AG04449 (cell line): ENCODE data around the gene GALR2.

Experiments
- CTCF ChIA-PET: fragments of 350-600 bp; formaldehyde crosslinking; extraction: SDS; loops from one replicate; lab custom pipeline; 2021; ENCODE audit warnings: antibody characterized with exemption; lab: Yijun Ruan, JAX
- POLR2A ChIA-PET: fragments of 400-600, 350-600 bp; formaldehyde crosslinking; extraction: SDS; loops from one replicate; lab custom pipeline; 2020; ENCODE audit warnings: antibody characterized with exemption, inconsistent platforms; lab: Yijun Ruan, JAX
- DNase-seq: peaks from one replicate; pipeline ENCODE4 v3.0.0-alpha.2; 2010; ENCODE audit warnings: low read depth, low spot score
- H3K4me3 ChIP-seq: 2 replicates; pipeline ENCODE4 v1.5.1; 2011; ENCODE audit warnings: low read depth, mild to moderate bottlenecking, control low read depth, low read length
- TF ChIP-seq, protein P1 (sequence below): IDR thresholded peaks from one replicate; pipeline ENCODE4 v1.5.1; 2011; ENCODE audit warnings: mild to moderate bottlenecking, moderate library complexity, low read length, control low read depth, inconsistent platforms; ENCODE audit not compliant: insufficient read depth; ENCODE audit errors: missing control alignments

Gene GALR2

DNA sequence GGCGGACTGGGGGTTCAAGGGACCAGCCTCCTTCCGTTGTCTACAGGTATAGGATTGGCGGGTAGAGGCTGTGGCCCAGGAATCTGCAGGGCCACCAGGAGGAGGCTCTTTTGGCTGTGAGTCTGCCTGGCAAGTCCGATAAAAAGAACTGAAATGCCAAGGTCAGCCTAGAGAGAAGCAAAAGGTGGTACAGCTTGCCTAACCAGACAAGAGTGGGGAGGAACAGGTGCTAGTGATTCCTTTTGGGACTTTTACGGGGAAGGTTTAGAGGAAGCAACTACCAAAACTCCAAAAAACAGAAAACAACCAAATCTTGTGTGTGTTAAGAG lies 41.8 kb upstream of the GALR2 start:
- no peak for DNase-seq
- no peak overlapping the region for H3K4me3 ChIP-seq
- TF ChIP-seq, protein P1, sequence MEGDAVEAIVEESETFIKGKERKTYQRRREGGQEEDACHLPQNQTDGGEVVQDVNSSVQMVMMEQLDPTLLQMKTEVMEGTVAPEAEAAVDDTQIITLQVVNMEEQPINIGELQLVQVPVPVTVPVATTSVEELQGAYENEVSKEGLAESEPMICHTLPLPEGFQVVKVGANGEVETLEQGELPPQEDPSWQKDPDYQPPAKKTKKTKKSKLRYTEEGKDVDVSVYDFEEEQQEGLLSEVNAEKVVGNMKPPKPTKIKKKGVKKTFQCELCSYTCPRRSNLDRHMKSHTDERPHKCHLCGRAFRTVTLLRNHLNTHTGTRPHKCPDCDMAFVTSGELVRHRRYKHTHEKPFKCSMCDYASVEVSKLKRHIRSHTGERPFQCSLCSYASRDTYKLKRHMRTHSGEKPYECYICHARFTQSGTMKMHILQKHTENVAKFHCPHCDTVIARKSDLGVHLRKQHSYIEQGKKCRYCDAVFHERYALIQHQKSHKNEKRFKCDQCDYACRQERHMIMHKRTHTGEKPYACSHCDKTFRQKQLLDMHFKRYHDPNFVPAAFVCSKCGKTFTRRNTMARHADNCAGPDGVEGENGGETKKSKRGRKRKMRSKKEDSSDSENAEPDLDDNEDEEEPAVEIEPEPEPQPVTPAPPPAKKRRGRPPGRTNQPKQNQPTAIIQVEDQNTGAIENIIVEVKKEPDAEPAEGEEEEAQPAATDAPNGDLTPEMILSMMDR: no peak
- ChIA-PET CTCF (interaction anchor here (1.1 to 7.0 kb wide), 6 partner anchors 10 to 127 kb away, joined by 3 to 50 read pairs (median 4); no protein-coding TSS in a partner anchor), POLR2A (no interaction called here)

DNA sequence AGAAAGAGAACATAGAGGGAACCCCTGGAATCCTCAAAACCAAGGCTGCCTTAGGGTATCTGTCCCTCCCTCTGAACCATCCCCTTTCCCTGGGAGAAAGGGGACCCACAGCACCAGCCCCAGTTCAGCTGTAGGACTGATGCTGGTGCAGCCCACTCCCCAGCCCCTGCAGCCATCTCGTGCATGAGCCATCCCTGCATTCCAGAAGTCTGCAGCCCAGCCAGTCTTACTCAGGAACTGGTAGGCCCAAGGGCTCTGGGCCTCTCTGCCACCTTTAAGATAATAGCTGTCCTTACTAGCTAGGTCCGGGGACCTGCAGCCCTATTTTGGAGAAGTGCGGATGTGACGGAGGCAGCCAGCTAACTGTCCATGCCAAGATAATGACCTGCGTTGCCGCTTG lies 41.4 kb upstream of the GALR2 start:
- CTCF ChIA-PET: interaction anchor here (0.8 to 7.0 kb wide), 9 partner anchors 9 to 246 kb away, joined by 3 to 50 read pairs (median 5); no protein-coding TSS in a partner anchor

DNA sequence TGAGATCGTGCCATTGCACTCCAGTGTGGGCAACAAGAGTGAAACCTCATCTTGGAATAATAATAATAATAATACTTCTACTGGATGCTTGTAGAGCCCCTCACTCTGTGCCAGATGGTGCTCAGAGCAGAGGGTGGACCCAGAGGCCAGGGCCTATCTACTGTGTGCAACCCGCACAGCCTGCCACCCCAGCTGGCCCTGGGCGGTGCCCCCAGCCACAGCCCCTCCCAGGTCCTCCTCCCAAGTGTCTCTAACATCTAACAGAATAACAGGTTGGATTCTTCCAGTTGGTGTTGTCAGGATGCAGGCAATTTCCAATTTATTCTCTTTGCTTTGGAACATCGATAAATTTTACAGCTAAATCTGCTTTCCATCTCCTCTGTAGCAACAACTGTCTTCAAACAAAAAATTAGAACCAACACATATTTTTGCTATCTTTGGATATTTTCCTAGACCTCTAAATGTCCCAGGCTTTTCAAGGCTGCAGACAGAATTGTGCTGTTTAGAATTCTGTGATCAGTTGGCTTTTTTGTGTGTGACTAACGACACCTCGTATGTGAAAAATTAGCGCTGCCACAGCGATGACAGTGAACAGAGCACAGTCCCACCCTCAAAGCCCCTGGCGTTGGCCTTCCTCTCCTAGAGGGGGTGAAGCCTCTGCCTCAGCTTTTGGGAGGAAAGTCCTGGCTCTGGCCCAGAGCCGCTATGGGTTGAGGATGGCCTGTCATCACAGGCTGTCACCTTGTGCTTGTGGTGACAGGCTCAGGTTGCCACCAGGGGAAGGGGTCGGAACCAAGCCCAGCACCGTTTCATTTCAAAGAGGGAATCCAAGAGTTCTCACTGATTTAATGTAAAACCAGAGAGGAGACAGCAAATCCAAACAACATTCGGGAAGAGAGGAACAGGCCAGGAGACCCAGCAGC lies 39.9 kb upstream of the GALR2 start:
- TF ChIP-seq, protein P1: no peak
- CTCF ChIA-PET: interaction anchor here (1.3 to 7.0 kb wide), 4 partner anchors 21 to 245 kb away, joined by 3 to 50 read pairs (median 7); no protein-coding TSS in a partner anchor
- POLR2A ChIA-PET: no interaction called here
- H3K4me3 ChIP-seq: no peak overlapping the region
- no peak for DNase-seq

More for the DNA sequence above, 41.4 kb upstream of the GALR2 start:
- DNase-seq: no peak
- POLR2A ChIA-PET: no interaction called here
- TF ChIP-seq, protein P1: no peak
- no peak overlapping the region for H3K4me3 ChIP-seq

DNA sequence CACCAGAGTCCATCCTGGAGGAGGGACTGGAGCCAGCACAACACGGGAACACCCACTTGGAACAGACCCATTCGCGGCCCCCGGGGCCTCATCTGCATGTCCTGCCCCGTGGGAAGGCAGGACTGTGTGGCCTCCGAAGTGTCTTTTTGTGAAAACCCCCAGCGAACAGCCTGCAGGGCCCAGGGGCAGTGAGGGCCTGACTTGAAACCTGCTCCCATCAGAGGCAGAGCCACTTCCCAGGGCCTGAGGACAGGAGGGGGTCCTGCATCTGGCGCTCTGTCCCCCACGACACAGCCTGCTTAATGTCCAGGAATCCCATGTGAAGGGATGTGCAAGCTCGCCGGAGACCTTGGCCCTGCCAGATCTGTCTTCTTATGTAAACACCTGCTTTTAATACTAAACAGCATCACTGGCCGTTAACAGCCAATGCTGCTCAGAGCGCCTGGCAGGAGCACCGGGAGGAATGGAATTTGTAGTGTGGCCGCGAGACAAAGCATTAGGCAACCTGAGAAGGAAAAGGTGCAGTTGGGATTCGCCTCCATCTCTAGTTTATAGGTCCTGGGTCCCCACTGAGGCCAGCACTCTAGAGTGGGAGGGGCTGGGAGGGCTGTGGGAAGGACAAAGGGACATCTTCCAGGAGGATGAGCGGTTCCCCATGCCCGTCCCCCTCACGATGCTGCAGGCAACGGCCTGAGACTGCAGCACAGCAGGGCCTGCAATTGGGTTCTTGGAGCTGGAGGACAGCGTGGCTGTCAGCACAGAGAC lies 37.9 kb upstream of the GALR2 start:
- POLR2A ChIA-PET: no interaction called here
- CTCF ChIA-PET: interaction anchor here (0.9 to 7.4 kb wide), 3 partner anchors 12 to 31 kb away, joined by 3 to 52 read pairs (median 5); no protein-coding TSS in a partner anchor
- no peak for DNase-seq
- TF ChIP-seq, protein P1: no peak
- H3K4me3 ChIP-seq: no peak overlapping the region

DNA sequence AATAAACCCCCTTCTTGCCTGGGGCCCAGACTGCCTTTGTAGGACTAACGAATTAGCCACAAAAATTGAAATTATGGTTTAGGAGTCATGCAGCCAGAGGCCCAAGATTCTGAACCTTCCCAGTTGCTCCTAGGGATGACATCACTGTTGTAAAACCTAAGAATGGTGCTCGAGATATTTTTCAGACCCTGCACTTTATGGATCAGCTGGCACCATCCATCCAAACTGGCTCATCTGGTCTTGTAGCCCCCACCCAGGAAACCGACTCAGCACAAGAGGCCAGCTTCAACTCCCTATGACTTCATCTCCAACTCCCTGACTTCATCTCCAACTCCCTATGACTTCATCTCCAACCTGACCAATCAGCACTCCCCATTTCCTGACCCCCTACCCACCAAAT lies 36.5 kb upstream of the GALR2 start:
- DNase-seq: no peak
- no peak overlapping the region for H3K4me3 ChIP-seq
- TF ChIP-seq, protein P1: no peak
- ChIA-PET CTCF (interaction anchor here (1.3 to 7.4 kb wide), 2 partner anchors 24 to 242 kb away, joined by 3 to 52 read pairs; no protein-coding TSS in a partner anchor), POLR2A (no interaction called here)
